Sigmoid colon (tissue), 4 donors: ENCODE data around the gene CDK14.

Experiments
- CTCF ChIP-seq, 4 experiments: fragments of 450-650 bp in 3 of 4; fragments of 200-600 bp in 1 of 4; IDR thresholded peaks; one replicate each; pipeline ENCODE4 v1.5.1; 2016 to 2019; ENCODE audit warnings: antibody characterized with exemption in 4 of 4, mild to moderate bottlenecking in 3 of 4, moderate library complexity in 2 of 4
- EP300 ChIP-seq, 4 donors: sonication (generic); formaldehyde crosslinking; IDR thresholded peaks; one replicate each; pipeline ENCODE4 v1.6.1; 2017; ENCODE audit warnings: antibody characterized with exemption in 4 of 4
- POLR2A ChIP-seq, 2 donors: fragments of 450-650 bp; IDR thresholded peaks; one replicate each; pipeline ENCODE4 v1.6.1; 2016; ENCODE audit warnings: antibody characterized with exemption in 2 of 2, mild to moderate bottlenecking in 2 of 2, moderate library complexity in 2 of 2

- no peak for TF ChIP-seq POLR2A (IDR thresholded peaks at IDR 0.05)
- no peak for TF ChIP-seq CTCF (IDR thresholded peaks at IDR 0.05)
- TF ChIP-seq EP300 (IDR thresholded peaks at IDR 0.05) = no peak
Observed at GRCh38 chr7:91194841-91195240, 598.7 kb downstream of the CDK14 start.
